Medulla oblongata (tissue), 1 donor: ENCODE results near the gene TBL1X.

Experiments
- DNase-seq: peaks from one replicate; pipeline ENCODE4 v3.0.0-alpha.2; 2015; ENCODE audit errors: extremely low spot score

TBL1X gene

DNA sequence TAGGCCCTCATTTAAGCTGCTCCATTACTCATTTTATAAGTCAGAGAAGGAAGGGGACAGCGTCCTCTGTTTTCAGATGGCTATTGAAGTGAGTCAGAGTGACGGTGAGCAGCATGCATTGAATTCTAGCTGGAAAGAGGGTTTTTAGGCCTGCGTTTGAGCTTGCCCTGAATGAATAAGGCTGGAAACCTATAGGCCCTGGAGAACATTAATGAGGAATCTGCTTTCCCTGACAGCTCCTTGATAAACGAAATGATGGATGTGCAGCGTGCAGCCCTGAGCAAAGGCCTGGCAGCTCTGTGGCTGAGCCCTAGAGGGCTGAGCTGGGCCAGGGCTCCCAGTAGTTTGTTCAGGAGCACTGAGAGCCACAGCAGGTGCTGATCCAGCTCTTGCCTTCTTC, 33.4 kb downstream of the TBL1X start:
- DNase-seq, result no peak

DNA sequence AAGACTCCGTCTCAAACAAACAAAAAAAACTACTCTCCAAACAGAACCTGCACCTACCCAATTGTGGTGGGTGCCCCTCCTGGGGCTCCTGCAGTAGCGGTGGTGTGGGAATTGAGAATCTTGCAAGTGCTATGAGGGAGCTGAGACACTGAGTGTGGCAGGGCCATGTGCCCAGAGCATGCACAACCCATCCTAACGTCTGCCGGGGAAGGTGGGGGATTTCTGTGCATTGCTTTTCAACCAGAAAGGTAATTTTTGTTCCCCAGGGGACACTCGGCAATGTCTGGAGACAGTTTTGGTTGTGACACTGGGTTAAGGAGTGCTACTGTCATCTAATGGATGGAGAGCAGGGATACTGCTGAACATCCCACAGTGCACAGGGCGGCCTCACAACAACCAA, 35.7 kb downstream of the TBL1X start:
- DNase-seq, result no peak

DNA sequence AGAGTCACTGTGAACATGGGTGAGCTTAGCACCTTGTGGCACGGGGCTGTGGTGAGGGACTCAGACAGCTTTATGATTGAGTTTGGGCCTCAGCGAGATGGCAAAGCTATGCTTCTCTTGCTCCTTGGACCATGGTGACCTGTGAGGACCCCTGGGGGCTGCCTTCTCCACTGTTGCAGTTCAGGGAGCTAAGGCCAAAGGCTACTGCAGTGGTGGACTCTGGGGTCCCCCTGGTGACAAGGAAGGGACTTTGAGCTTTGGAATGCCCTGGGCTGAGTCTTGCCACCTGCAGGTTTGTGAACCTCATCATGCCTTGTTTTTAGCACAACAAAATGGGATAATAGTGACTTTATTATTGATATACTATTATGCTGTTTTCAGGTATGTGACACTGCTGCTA, 36.5 kb downstream of the TBL1X start:
- no peak for DNase-seq

DNA sequence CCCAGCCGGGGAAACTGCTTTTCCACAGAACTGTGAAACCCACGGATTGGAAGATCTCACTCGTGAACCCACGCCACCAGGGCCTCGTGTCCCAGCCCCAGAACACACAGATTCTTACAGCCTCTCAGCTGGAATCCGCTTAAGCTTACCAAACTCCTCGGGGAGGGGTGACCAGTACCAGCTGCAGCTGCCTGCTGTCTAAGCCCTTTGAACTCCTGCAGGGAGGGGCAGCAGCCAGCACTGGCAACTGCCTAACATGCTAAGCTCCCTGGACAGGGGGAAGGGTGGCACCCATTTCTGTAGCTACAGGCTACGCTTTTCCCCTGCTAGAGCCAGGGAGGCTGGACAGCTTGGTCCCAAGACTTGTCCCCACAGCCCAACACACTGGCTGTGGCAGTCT, 38.4 kb downstream of the TBL1X start:
- DNase-seq, result no peak

DNA sequence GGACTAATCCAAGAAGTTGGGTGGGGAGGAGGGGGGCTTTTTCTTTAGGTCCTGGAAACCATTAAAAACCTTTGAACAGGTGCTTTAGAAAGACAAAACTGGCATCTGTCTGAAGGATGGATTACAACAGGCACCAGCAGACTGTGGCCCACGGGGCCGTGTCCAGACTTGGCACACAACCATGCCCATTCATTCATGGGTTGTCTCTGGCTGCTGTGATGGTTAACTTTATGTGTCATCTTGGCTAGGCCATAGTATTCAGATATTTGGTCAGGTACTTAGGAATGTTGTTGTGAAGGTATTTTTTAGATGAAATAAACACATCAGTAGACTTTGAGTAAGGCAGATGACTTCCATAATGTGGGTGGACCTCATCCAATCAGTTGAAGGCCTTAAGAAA, 45.5 kb downstream of the TBL1X start:
- no peak for DNase-seq

DNA sequence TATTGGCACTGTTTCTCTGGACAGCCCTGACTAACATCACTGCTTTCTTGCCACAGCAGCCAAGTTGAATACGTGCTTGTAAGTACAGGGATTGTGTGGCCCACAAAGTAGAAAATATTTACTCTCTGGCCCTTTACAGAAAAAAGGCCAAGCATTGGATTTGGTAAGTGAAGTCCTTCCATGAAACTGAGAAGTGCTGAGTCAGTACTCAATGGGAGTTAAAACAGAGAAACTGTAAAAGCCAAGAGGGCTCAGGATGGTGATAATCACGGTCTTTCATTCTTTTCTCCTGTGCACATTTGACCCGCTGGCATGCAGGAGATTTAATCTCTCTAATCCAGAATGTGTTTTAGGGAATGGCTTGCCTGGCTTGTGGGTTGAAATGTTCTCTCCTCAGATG, 46.1 kb downstream of the TBL1X start:
- no peak for DNase-seq

DNA sequence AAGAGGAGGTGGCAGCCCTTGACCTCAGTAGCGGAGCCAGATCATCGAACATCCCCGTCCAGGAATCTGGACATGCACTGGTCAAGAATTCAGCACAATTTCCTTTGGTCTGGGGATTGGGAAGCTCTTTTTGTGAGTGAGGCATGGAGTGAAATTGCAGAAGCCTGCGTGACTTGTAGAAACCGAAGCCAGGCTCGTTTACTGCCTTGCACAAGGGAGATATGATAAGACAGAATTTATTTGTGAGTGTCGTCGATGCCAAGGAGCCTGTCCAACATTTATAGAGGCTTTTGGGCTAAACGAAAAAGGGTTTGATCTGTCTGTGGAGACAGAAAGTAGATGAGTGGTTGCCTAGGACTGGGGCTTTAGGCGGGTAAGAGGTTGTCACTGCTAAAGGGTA, 50.6 kb downstream of the TBL1X start:
- no peak for DNase-seq

DNA sequence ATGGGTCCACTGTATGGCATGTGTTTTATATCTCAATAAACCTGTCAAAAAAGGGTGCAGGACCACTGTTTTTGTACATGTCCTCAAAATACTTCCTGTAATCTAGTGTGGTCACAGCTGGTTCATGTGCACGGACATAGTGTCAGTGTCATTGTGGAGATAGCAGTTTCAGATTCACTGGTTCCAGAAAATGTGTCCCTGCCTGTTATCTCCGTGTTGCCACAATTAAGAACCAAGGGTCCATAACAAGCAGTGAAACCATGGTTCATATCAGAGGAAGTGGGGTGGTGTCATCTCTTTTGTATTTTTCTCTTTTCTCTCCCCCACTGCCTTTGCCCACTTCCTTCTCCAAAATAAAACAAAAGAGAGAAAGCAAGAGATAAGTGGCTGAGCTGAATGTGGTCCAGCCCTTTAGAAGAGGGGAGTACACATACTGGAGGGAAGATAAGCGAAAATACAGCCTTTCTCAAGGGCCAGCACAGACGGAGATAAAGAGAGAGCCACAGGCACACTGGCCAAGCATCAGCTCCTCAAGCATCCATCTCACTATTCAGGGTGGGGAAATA, 51.2 kb downstream of the TBL1X start:
- no peak for DNase-seq

DNA sequence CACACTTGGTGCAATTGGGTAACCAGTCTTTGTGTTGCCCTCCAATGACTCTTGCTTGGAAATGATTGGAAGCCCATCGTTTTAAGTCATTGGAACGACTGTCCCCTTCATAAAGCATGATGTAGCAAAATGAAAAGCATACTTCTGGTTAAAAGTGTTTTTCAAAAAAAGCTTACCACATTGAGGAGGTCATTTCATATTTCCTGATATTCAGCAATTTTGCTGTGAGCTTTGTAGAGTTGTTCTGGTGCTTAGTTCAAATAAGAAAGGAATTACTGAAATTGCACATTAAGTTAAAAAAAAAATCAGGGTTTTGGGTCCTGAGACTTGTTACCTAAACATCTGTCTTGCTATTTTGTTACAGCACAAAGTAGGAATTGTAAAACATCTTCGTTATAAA, 51.8 kb downstream of the TBL1X start:
- DNase-seq, result no peak

DNA sequence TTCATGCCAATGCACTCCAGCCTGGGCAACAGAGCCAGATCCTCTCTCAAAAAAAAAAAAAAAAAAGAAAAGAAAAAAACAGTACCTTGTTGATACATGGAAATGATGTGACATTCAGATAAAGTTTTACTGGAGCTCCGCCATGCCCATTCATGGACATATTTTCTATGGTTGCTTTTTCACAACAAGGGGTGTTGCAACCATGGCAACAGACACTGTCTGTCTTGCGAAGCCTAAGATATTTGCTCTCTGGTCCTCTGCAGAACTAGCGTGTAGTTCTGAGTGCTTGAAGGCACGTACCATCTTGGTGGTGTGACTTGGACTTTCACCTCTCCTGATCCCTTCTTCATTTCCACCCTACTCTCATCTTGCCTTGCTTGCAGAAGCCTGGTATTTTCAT, 53.2 kb downstream of the TBL1X start:
- no peak for DNase-seq

DNA sequence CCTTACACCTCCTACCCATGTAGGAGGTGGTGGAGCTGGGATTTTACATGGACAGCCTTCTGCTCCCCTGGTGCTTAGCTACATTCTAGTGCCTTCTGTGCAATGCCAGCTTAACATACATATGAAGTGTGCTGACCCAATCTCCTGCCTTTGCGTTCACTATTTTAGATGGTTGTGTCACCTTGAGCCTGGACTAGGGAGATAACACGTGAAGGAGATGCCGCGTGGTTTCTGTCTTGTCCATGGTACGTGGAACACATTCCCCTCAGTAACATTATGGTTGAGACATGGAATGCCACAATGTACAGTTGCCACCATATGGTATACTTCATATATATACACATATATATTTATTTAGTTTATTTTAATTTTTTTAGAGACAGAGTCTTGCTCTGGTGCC, 54.0 kb downstream of the TBL1X start:
- DNase-seq, result no peak

DNA sequence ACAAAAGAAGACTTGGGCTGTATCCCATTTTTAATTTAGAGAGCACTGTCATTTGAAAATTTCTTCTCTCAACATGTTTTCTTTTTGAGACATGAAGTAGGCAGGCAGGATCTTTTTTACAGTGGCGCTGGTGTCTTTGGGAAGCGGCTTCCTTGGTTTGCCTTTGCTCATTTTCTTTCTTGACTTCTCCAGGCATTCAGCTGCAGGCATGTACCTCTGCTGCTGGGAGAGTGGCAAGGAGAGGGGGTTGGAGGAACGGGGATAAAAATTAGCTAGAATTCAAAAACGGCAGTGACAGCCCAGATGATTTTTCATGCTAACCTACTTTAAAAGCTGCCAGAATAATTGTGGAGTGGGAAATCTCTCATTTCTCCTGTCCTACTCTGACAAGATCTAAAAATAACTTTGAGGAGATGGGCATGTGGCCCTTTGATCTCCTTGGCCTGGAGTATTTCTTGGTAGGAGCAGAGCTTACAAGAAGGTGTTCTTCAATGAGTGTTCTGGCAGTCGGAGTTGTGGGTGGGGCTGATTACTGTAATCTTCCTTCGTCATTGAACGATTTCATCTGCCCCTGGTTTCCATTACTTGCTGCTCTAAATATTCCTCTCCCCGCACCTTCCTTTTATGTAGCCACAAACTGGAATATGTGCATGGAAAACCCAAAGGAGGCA, 54.8 kb downstream of the TBL1X start:
- no peak for DNase-seq

DNA sequence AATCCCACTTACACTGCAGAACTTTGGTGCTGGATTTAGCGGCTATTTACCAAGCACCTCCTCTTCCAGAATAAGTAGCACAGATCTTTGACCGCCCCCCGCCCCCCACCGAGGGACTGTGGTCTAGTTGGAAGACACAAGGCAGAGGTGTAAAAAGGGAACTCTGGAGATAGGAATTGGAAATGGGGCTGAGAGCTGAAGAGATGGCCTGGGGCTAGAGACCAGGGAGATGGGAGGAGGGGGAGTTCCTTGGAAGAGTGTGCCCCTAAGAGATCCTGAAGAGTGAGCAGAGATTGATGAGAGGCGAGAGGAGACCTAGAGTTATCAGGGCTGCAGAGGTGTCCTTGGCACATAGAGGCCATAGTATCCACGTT, 55.3 kb downstream of the TBL1X start:
- DNase-seq, result no peak

DNA sequence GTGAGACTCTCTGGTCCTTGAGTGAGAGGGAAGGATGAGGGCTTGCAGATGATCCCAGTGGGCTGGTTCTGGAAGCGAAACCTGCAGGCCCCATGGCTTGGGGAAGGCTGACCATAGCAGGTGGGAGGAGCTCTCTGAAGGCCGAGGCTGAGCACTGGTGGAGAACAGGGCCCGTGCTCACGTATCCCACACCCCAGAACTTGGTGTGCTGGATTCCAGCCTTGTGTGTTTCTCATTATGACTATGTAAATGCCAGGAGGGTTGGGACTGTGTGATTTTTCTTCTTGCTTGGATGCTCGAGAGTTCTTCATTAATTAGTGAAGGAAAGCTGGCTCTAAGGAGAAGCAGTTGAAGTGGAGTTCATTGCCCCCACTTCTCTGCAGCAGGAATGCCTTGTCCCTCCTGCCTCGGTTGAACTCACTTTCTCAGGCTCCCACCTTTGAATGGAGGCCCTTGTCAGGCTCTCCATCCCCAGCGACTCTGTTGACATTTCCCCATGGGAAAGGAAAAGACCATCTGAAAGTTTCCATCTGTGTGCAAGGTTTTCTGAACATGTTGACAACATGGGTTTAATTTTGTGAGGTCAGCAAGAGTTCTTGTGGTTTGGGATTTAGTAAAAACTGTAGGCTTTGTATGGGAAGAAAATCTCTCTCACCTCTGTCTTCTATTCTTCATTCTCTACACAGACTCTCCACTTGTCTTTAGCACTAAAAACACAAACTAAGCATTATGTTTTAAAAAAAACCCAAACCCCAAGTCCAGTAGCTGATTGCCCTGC, 57.7 kb downstream of the TBL1X start:
- DNase-seq, result no peak

DNA sequence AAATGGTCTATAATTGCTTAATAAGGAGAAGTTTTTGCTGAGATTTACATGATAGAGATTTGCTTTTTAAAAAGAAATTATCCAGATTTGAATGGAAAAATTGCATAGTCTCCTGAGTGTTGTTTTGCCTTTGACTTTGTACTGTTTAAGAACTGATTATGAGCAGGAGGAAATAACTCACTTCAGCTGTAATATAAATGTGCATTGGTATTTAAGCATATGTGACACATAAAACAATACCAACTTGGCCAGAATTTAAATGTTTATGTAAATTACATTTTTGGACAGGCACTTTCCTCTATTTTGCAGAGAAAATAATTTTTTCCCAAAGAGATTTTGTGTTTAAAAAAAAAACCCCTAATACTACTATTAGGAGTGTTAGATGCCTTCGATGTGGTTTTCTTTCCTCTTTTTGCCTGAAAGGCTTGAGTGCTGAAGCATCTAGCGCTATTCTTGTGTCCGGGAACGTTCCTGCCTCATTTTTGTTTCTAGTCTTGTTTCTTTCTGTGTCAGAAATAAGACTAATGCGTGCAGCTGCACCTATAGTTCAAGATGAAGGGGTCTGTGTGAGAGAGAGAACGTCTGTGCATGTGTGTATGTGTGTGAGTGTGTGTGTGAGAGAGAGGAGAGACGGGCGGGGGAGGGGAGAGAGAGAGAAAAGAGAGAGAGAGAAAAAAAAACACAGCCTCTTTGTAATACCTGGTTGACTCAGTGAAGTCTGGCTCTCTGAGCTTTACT, 60.8 kb downstream of the TBL1X start:
- no peak for DNase-seq

DNA sequence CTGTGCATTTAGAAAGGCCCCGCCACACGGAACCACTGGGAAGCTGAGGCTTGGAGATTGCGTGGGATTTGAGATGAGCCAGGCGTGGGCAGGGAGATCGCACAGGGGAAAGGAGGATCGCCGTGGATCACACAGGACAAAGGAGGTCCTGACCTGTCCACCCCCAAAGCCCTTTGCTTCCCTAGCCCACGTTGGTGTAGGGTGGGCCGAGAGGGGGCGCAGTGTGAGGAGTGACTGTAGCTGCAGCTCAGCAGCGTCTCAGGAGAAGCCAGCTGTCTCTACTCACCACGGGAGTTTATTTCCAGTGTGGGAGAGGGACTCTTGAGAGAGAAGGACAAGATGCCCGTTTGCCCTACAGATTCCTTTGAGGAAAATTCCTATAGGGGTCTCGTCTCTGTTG, 62.1 kb downstream of the TBL1X start:
- DNase-seq, result no peak

DNA sequence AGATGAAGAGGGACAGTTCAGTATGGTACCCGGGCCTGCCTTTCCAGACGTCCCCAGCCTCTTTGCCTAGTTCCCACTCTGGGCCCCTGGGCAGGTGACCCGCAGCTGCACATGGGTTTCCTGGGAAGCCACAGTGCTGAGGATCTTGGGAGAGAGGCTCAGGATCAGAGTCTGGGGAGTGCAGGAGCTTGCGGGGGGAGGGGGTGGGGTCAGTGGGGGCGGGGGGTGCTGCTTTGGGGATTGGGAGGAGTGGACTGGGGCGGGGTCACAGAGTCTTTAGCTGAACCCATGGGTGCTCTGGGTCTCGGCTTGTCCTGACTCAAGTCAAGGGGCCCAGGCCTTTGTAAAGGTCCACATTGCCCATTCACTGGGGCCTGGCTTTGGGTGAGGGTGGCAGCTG, 63.6 kb downstream of the TBL1X start:
- DNase-seq, result no peak

DNA sequence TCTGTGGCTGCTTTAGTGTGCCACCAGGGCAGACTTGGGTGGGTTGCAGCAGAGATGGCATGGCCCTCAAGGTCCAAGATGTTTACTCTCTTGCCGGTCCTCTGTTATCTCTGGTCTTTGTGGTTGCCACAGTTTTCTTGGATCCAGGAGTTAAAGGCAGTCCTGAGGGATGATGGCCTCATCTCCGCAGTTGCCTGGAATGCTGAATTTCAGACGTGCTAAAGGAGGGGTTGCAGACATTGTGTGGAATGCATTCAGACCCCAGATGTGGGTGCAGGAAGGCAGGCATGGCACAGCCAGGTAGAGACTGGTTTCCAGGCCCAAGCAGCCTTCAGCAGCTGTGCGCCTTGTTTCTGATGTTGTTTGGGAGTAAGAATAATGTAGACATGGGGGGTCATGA, 64.4 kb downstream of the TBL1X start:
- no peak for DNase-seq

DNA sequence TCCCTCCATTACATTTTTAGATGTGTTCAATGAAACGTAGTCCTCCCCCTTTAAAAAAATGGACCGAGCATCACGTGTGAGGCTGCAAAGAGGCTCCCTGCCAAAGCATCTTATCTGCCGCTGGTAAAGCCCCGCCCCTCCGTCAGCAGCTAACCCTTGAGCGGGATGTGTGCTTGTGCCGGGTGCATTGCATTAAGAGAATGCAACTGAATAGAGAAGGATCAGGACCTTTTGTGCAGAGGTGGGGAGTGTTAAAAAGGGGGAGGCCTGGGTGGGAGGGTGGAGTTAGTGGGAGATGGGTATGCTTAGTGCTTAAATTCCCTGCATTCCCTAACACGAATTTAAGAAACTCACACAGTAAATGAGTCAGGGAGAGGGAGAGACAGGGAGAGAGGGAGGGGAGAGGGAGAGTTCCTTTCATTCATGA, 66.0 kb downstream of the TBL1X start:
- DNase-seq, result peak; percentile 56

DNA sequence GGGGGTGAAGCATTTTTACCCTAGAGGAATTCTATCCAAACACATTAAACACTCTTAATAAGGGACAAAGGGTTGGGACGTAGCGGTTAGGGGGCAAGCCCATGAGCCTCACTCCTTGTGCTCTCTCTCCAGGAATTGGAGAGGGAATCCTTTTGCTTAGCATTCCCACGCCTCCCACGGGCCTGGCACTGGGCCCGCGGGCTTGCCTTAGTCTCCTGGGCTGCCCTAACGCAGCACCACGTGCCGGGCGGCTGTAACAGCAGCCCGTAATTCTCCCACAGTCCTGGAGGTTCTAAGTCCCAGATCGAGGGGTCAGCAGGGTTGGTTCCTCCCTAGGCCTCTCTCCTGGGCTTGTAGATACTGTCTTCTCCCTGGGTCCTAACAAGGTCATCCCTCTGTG, 67.5 kb downstream of the TBL1X start:
- no peak for DNase-seq

DNA sequence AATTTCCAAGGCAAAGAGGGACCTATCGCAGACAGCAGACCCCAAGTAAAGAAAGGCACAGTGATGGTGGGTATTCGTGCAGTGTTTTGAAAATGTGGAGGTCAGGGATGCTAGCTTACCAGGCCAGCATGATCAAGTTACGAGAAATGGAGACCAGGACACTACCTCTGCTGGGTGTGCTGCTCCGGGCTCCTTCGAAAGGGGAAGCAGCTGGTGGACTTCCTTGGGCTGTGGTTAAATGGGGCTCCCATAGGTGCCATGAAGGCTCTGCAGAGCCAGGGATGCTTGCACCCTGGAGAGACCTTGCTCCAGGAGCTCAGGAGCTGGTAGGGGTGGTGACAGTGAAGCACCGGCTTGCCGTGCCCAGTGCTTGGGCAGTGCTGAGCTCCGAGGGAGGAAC, 68.8 kb downstream of the TBL1X start:
- DNase-seq, result no peak

DNA sequence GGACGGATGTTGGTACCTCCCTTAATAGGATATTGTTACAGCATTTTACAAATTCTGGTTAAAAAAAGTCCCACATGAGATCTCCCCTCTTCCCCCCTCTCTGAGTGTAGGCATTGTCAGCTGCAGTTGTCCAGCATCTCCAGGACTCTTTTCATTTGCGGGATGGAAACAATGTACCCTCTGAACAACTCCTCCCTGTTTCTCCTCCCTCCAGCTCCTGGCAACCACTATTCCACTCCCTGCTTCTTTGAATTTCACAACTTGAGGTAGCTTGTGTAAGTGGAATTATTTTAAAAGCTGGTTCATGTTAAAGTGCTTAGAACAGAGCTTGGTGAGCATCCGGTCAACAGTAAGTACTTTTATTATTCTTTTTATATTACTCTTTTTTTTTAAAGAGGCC, 69.8 kb downstream of the TBL1X start:
- DNase-seq, result peak; percentile 56

DNA sequence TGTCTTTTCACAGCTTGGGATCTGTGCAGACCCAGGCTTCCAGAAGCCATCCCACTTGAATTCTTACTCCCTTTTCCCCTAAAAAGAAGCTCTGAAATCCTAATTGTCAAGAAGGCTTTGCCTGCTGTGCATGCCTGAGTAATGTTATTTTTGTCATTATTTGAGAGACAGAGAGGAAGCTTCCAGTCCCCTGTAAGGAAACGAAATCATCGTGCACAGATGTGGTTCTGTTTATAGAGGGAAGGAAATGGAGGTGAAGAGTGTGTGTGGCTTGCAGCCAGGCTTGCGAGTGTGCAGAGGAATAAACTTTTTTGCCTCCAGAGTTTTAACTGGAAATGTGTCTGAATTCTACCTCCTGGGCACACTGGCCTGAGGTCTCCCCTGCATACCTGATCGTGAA, 70.2 kb downstream of the TBL1X start:
- no peak for DNase-seq
